GM23338 (cell line): ENCODE results near the gene TMEM35A. TPM values are rescaled to one million over a fixed set of nuclear protein-coding genes. Genes with fewer than 3 reads are reported as not detected.
A peak's percentile ranks its signal among the peaks of the same experiment; 100 is the strongest.

Experiments used
- ATAC-seq: fragments of 200-7000 bp; cut with Tn5 transposase; 3 replicates; pipeline ENCODE4 v1.9.1; 2020
- DNase-seq: peaks from one replicate; pipeline ENCODE4 v3.0.0-alpha.2; 2015; ENCODE audit warnings: low spot score
- H2AFZ ChIP-seq: fragments of 200-600 bp; sonication (generic); 2 replicates; pipeline ENCODE4 v1.8.0; 2016; ENCODE audit warnings: antibody characterized with exemption, mild to moderate bottlenecking, moderate library complexity
- H3F3A ChIP-seq: fragments of 200-600 bp; sonication (generic); replicated peaks from 2 replicates; pipeline ENCODE4 v1.8.0; 2017; ENCODE audit warnings: antibody characterized with exemption, mixed run types, low read depth
- H3K27ac ChIP-seq: fragments of 200-600 bp; sonication (generic); 2 replicates; pipeline ENCODE4 v1.6.1; 2016; ENCODE audit warnings: low read depth
- H3K27me3 ChIP-seq: fragments of 200-600 bp; sonication (generic); 2 replicates; pipeline ENCODE4 v1.8.0; 2016; ENCODE audit warnings: mild to moderate bottlenecking, mixed run types, moderate library complexity; ENCODE audit not compliant: insufficient read depth
- H3K36me3 ChIP-seq: fragments of 200-600 bp; sonication (generic); 2 replicates; pipeline ENCODE4 v1.8.0; 2016; ENCODE audit warnings: mild to moderate bottlenecking; ENCODE audit not compliant: insufficient read depth
- H3K4me1 ChIP-seq: fragments of 200-600 bp; sonication (generic); 2 replicates; pipeline ENCODE4 v1.8.0; 2016; ENCODE audit warnings: mild to moderate bottlenecking, moderate library complexity; ENCODE audit not compliant: insufficient read depth
- H3K4me2 ChIP-seq: fragments of 200-600 bp; sonication (generic); 2 replicates; pipeline ENCODE4 v1.7.1; 2017; ENCODE audit warnings: mixed run types
- H3K4me3 ChIP-seq: fragments of 200-600 bp; sonication (generic); 2 replicates; pipeline ENCODE4 v1.6.1; 2016; ENCODE audit warnings: mixed run types
- H3K79me2 ChIP-seq: fragments of 200-600 bp; sonication (generic); replicated peaks from 2 replicates; pipeline ENCODE4 v1.8.0; 2017; ENCODE audit warnings: mild to moderate bottlenecking; ENCODE audit not compliant: insufficient read depth
- H3K9me2 ChIP-seq: fragments of 200-600 bp; sonication (generic); 2 replicates; pipeline ENCODE4 v1.8.0; 2017; ENCODE audit not compliant: insufficient read depth
- H4K20me1 ChIP-seq: fragments of 200-600 bp; sonication (generic); replicated peaks from 2 replicates; pipeline ENCODE4 v1.8.0; 2017; ENCODE audit warnings: mild to moderate bottlenecking; ENCODE audit not compliant: insufficient read depth
- H3K27ac Mint-ChIP-seq: 2 replicates; pipeline ENCODE4 v1.8.0; 2020; ENCODE audit warnings: inconsistent platforms, mild to moderate bottlenecking, moderate library complexity, mixed read lengths
- H3K27me3 Mint-ChIP-seq: 3 replicates; pipeline ENCODE4 v1.8.0; 2022; ENCODE audit warnings: low read depth, mild to moderate bottlenecking, moderate library complexity, mixed read lengths, inconsistent platforms; ENCODE audit not compliant: insufficient read depth, poor library complexity
- H3K36me3 Mint-ChIP-seq: 3 replicates; pipeline ENCODE4 v1.8.0; 2021; ENCODE audit warnings: low read depth, mild to moderate bottlenecking, inconsistent platforms, moderate library complexity, mixed read lengths
- H3K4me1 Mint-ChIP-seq: 3 replicates; pipeline ENCODE4 v1.8.0; 2020; ENCODE audit warnings: mild to moderate bottlenecking, inconsistent platforms, mixed read lengths
- H3K4me3 Mint-ChIP-seq: 3 replicates; pipeline ENCODE4 v1.8.0; 2021; ENCODE audit warnings: moderate library complexity, mild to moderate bottlenecking, inconsistent platforms, mixed read lengths
- H3K9me3 Mint-ChIP-seq: 3 replicates; pipeline ENCODE4 v1.8.0; 2020; ENCODE audit warnings: moderate library complexity, mild to moderate bottlenecking, inconsistent platforms, mixed read lengths
- EZH2phosphoT487 ChIP-seq: fragments of 200-600 bp; sonication (generic); IDR thresholded peaks from one replicate; pipeline ENCODE4 v1.8.1; 2018; ENCODE audit warnings: antibody characterized with exemption; ENCODE audit not compliant: unreplicated experiment
- JUNB ChIP-seq: IDR thresholded peaks from one replicate; pipeline ENCODE4 v1.6.1; 2016; ENCODE audit warnings: antibody characterized with exemption; ENCODE audit not compliant: unreplicated experiment
- POLR2AphosphoS5 ChIP-seq: IDR thresholded peaks from 2 replicates; pipeline ENCODE4 v1.6.1; 2016; ENCODE audit warnings: antibody characterized with exemption, low read depth
- ZNF114 ChIP-seq: fragments of 250-450 bp; sonication (Bioruptor Pico); IDR thresholded peaks from 2 replicates; pipeline ENCODE4 v1.5.0; 2020; ENCODE audit warnings: mild to moderate bottlenecking, moderate library complexity
- long read RNA-seq: library from polyadenylated mRNA; unstranded; transcript quantifications from one replicate; pipeline ENCODE4 v2.0.0, GENCODE V29; 2020; ENCODE audit not compliant: unreplicated experiment
- polyA plus RNA-seq: library from polyadenylated mRNA; unstranded; fragments of >200 nt; fragmentation: Nextera tagmentation; extraction: Ambion mirVana; gene quantifications from 2 replicates; pipeline ENCODE4 v1.2.1, GENCODE V29; 2016
- total RNA-seq: library from RNA; depleted of rRNA; stranded (reverse); fragments of >200 nt; shearing (Covaris generic); gene quantifications from 2 replicates; pipeline ENCODE4 v1.2.3, GENCODE V29; 2014; rRNA removed
- TF ChIP-seq, protein P1 (sequence below): IDR thresholded peaks from 2 replicates; pipeline ENCODE4 v1.6.1; 2016; ENCODE audit warnings: antibody characterized with exemption
- TF ChIP-seq, protein P2 (sequence below): fragments of 250-450 bp; sonication (Bioruptor Pico); IDR thresholded peaks from 2 replicates; pipeline ENCODE4 v1.5.0; 2020; ENCODE audit warnings: mild to moderate bottlenecking, moderate library complexity

Gene TMEM35A, protein sequence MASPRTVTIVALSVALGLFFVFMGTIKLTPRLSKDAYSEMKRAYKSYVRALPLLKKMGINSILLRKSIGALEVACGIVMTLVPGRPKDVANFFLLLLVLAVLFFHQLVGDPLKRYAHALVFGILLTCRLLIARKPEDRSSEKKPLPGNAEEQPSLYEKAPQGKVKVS
- total RNA-seq (4.4 and 5.8 TPM in 2 replicates), polyA plus RNA-seq (4.2 and 4.3 TPM in 2 replicates)
- long read RNA-seq, transcript TMEM35A-201 (2 exons, 2,195 nt): major isoform, 6 of 6 reads
- long read RNA-seq, partial matches to known transcripts: 0 of 6 reads
- long read RNA-seq, other reads (novel, unspliced or antisense): 0 of 6 reads

DNA sequence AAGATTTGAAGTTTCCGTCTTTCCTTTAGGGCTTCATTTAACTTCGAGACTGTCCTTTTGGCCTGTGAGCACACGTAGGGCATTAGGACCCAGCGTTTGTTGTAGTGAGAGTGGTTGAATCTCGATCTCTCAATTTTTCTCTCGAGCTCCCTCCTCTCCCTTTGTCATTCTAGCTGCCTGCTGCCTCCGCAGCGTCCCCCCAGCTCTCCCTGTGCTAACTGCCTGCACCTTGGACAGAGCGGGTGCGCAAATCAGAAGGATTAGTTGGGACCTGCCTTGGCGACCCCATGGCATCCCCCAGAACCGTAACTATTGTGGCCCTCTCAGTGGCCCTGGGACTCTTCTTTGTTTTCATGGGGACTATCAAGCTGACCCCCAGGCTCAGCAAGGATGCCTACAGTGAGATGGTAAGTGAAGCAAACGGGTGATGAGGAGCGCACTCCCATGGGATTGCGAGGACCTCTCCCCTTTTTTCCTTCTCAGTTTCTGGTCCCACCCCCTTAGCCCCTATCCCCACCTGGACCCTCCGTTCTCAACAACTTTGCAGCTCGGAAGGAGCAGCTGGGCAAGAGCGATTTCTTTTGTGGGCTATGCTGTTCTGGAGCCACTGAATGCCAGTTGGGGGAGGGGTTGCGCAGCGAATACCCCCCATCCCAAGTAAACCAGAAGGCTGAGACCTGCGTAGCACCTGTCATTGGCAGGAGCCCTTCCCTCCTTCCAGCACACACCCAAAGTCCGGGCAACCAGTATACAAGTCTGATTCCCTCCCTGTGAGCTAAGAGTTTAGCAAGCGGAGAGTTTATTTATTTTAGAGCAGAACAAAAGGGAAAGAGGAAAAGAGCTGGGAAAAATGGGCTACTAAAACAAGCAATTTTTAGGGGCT, at the start of gene TMEM35A:
TMEM35A (plus strand) TSS at position 164 of the 883 bp plus-strand sequence; CDS start at position 288, 124 bp downstream.
- Mint-ChIP-seq H3K4me3 (peak within 1 kb of the TSS; percentile 91), H3K27ac (no peak within 1 kb of the TSS; the same call in 1 of the 2 replicates), H3K9me3 (no peaks in the 10 kb centered on the region), H3K36me3 (no peaks in the 10 kb centered on the region; the same call in 2 of the 3 replicates), H3K4me1 (peaks cover 15% of the 10 kb centered on the region), H3K27me3 (peaks cover 12% of the 10 kb centered on the region)
- no peaks in the 10 kb centered on the region for H4K20me1 ChIP-seq
- H3K79me2 ChIP-seq: no peaks in the 10 kb centered on the region
- peaks cover 8% of the 10 kb centered on the region; the same call in 1 of the 2 replicates for H3K4me1 ChIP-seq
- TF ChIP-seq, protein P1, sequence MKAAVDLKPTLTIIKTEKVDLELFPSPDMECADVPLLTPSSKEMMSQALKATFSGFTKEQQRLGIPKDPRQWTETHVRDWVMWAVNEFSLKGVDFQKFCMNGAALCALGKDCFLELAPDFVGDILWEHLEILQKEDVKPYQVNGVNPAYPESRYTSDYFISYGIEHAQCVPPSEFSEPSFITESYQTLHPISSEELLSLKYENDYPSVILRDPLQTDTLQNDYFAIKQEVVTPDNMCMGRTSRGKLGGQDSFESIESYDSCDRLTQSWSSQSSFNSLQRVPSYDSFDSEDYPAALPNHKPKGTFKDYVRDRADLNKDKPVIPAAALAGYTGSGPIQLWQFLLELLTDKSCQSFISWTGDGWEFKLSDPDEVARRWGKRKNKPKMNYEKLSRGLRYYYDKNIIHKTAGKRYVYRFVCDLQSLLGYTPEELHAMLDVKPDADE: no peak
- TF ChIP-seq POLR2AphosphoS5 (peak; percentile 39; the same call in 1 of the 2 replicates), JUNB (no peak), EZH2phosphoT487 (no peak), ZNF114 (CRISPR knock-in tag) (no peak)
- TF ChIP-seq, protein P2, sequence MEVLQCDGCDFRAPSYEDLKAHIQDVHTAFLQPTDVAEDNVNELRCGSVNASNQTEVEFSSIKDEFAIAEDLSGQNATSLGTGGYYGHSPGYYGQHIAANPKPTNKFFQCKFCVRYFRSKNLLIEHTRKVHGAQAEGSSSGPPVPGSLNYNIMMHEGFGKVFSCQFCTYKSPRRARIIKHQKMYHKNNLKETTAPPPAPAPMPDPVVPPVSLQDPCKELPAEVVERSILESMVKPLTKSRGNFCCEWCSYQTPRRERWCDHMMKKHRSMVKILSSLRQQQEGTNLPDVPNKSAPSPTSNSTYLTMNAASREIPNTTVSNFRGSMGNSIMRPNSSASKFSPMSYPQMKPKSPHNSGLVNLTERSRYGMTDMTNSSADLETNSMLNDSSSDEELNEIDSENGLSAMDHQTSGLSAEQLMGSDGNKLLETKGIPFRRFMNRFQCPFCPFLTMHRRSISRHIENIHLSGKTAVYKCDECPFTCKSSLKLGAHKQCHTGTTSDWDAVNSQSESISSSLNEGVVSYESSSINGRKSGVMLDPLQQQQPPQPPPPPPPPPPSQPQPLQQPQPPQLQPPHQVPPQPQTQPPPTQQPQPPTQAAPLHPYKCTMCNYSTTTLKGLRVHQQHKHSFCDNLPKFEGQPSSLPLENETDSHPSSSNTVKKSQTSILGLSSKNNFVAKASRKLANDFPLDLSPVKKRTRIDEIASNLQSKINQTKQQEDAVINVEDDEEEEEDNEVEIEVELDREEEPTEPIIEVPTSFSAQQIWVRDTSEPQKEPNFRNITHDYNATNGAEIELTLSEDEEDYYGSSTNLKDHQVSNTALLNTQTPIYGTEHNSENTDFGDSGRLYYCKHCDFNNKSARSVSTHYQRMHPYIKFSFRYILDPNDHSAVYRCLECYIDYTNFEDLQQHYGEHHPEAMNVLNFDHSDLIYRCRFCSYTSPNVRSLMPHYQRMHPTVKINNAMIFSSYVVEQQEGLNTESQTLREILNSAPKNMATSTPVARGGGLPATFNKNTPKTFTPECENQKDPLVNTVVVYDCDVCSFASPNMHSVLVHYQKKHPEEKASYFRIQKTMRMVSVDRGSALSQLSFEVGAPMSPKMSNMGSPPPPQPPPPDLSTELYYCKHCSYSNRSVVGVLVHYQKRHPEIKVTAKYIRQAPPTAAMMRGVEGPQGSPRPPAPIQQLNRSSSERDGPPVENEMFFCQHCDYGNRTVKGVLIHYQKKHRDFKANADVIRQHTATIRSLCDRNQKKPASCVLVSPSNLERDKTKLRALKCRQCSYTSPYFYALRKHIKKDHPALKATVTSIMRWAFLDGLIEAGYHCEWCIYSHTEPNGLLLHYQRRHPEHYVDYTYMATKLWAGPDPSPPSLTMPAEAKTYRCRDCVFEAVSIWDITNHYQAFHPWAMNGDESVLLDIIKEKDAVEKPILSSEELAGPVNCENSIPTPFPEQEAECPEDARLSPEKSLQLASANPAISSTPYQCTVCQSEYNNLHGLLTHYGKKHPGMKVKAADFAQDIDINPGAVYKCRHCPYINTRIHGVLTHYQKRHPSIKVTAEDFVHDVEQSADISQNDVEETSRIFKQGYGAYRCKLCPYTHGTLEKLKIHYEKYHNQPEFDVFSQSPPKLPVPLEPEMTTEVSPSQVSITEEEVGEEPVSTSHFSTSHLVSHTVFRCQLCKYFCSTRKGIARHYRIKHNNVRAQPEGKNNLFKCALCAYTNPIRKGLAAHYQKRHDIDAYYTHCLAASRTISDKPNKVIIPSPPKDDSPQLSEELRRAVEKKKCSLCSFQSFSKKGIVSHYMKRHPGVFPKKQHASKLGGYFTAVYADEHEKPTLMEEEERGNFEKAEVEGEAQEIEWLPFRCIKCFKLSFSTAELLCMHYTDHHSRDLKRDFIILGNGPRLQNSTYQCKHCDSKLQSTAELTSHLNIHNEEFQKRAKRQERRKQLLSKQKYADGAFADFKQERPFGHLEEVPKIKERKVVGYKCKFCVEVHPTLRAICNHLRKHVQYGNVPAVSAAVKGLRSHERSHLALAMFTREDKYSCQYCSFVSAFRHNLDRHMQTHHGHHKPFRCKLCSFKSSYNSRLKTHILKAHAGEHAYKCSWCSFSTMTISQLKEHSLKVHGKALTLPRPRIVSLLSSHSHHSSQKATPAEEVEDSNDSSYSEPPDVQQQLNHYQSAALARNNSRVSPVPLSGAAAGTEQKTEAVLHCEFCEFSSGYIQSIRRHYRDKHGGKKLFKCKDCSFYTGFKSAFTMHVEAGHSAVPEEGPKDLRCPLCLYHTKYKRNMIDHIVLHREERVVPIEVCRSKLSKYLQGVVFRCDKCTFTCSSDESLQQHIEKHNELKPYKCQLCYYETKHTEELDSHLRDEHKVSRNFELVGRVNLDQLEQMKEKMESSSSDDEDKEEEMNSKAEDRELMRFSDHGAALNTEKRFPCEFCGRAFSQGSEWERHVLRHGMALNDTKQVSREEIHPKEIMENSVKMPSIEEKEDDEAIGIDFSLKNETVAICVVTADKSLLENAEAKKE (CRISPR knock-in tag): no peak
- no peaks in the 10 kb centered on the region for H3K9me2 ChIP-seq
- no peaks in the 10 kb centered on the region for H3F3A ChIP-seq
- peak within 1 kb of the TSS; percentile 80 for H3K4me3 ChIP-seq
- ATAC-seq: peak; percentile 89
- no peaks in the 10 kb centered on the region for H3K36me3 ChIP-seq
- peak within 1 kb of the TSS; percentile 91 for H2AFZ ChIP-seq
- no peak within 1 kb of the TSS for H3K27ac ChIP-seq
- H3K27me3 ChIP-seq: no peaks in the 10 kb centered on the region
- DNase-seq: peak; percentile 70
- H3K4me2 ChIP-seq: peak within 1 kb of the TSS; percentile 87
